ENCODE measurements around the gene STIL. TPM values are rescaled to one million over a fixed set of nuclear protein-coding genes. Genes with fewer than 3 reads are reported as not detected.
"Not testable (repeated sequence)": the region's sequence is repeated elsewhere in the genome, so short reads cannot be mapped to it uniquely, and the experiment has no call there.

STIL gene
- total RNA-seq, 4 donors from 2014 or later: 0.33 to 1.1 (median 0.63) TPM

GRCh38 chr1:47207803-47208373, 106.1 kb downstream of the STIL start:
- Histone ChIP-seq H3K9me3 (no peaks in the 10 kb centered on the region), H3K27me3 (peaks cover 0 to 10% (median 0%) of the 10 kb centered on the region in 3 donors), H3K4me3 (no peak overlapping the region), H3K36me3 (no peaks in the 10 kb centered on the region), H3K27ac (no peak overlapping the region), H3K4me1 (no peaks in the 10 kb centered on the region)
- in situ Hi-C loops (cut with MboI; ENCODE audit: low sequenced_read_pairs in 4 of 4) (no loop called here), intact Hi-C loops (cut with DNase I; ENCODE audit: low total_unique reads) (no loop called here)
- DNase-seq (no peak), ATAC-seq (no peak)
- TF ChIP-seq POLR2A (IDR thresholded peaks at IDR 0.05): no peak
- no peak for TF ChIP-seq CTCF (IDR thresholded peaks at IDR 0.05 in 4 of 5, conservative IDR thresholded peaks at IDR 0.05 in 1 of 5)

GRCh38 chr1:47205918-47206317, 108.0 kb downstream of the STIL start:
- peaks cover 0 to 10% (median 0%) of the 10 kb centered on the region in 3 donors for H3K27me3 ChIP-seq
- in situ Hi-C loops (cut with MboI; ENCODE audit: low sequenced_read_pairs in 4 of 4): no loop called here
- no peaks in the 10 kb centered on the region for H3K36me3 ChIP-seq
- no peak overlapping the region for H3K4me3 ChIP-seq
- no peak for DNase-seq
- no peak for ATAC-seq
- H3K27ac ChIP-seq: no peak overlapping the region
- no peak for TF ChIP-seq POLR2A (IDR thresholded peaks at IDR 0.05)
- no peak for TF ChIP-seq CTCF (IDR thresholded peaks at IDR 0.05 in 4 of 5, conservative IDR thresholded peaks at IDR 0.05 in 1 of 5)
- no peaks in the 10 kb centered on the region for H3K9me3 ChIP-seq
- intact Hi-C loops (cut with DNase I; ENCODE audit: low total_unique reads): no loop called here
- no peaks in the 10 kb centered on the region for H3K4me1 ChIP-seq

- H3K4me1 ChIP-seq; DNase-seq; intact Hi-C loops (cut with DNase I; ENCODE audit: low total_unique reads); H3K36me3 ChIP-seq; H3K27ac ChIP-seq; H3K9me3 ChIP-seq; ATAC-seq; in situ Hi-C loops (cut with MboI; ENCODE audit: low sequenced_read_pairs in 4 of 4): not testable (repeated sequence)
- H3K4me3 ChIP-seq: peak overlapping the region in 1 of 4 donors; percentile 8
- H3K27me3 ChIP-seq: peaks cover 0 to 10% (median 0%) of the 10 kb centered on the region in 3 donors
These were observed 110.4 kb downstream of the STIL start for GRCh38 chr1:47203504-47203903.

- no peak overlapping the region for H3K27ac ChIP-seq
- DNase-seq: no peak
- no peaks in the 10 kb centered on the region for H3K9me3 ChIP-seq
- no peaks in the 10 kb centered on the region for H3K36me3 ChIP-seq
- in situ Hi-C loops (cut with MboI; ENCODE audit: low sequenced_read_pairs in 4 of 4): no loop called here
- no peak overlapping the region for H3K4me3 ChIP-seq
- no peak for TF ChIP-seq CTCF (IDR thresholded peaks at IDR 0.05 in 4 of 5, conservative IDR thresholded peaks at IDR 0.05 in 1 of 5)
- no peak for TF ChIP-seq POLR2A (IDR thresholded peaks at IDR 0.05)
- peaks cover 0 to 10% (median 0%) of the 10 kb centered on the region in 3 donors for H3K27me3 ChIP-seq
- intact Hi-C loops (cut with DNase I; ENCODE audit: low total_unique reads): no loop called here
- ATAC-seq: no peak
- H3K4me1 ChIP-seq: no peaks in the 10 kb centered on the region
These were observed 112.8 kb downstream of the STIL start for GRCh38 chr1:47201179-47201578.

Other genes with a start within 250 kb of the STIL start
- 1 to 10 TPM in 1 of 4 donors, under 1 TPM in 3; 0.26 to 2.1 (median 0.55) TPM for gene CYP4Z1, start 246.9 kb downstream of the STIL start, total RNA-seq
- gene CYP4A22, start 176.7 kb downstream of the STIL start, total RNA-seq: under 1 TPM in 3 of 4 donors, not detected in 1; 0.20 to 0.47 (median 0.32) TPM
- gene PDZK1IP1, start 124.1 kb downstream of the STIL start, total RNA-seq: 10 to 100 TPM in 1 of 4 donors, 1 to 10 TPM in 2, not detected in 1; 1.8 to 10.9 (median 3.9) TPM
- gene TAL1, start 81.9 kb downstream of the STIL start, total RNA-seq: 1 to 10 TPM in 1 of 4 donors, under 1 TPM in 3; 0.59 to 1.6 (median 0.70) TPM
- 10 to 100 TPM; 70.7 to 98.7 (median 88.3) TPM for gene CMPK1, start 19.6 kb upstream of the STIL start, total RNA-seq
- gene FOXE3, start 102.1 kb upstream of the STIL start, total RNA-seq: not detected
- gene FOXD2, start 123.9 kb upstream of the STIL start, total RNA-seq: under 1 TPM in 1 of 4 donors, not detected in 3; 0.11 TPM